SU-DHL-6 (cell line): ENCODE measurements around the gene TIGIT.

Source experiments
- EZH2phosphoT487 ChIP-seq: fragments of 200-600 bp; sonication (generic), shearing (Covaris generic); conservative IDR thresholded peaks from 2 replicates; pipeline ENCODE4 v1.6.1; 2018; ENCODE audit warnings: mild to moderate bottlenecking, antibody characterized with exemption, low read length, moderate library complexity, mixed read lengths
- TF ChIP-seq, protein P1 (sequence below): fragments of 200-600 bp; sonication (generic); IDR thresholded peaks from one replicate; pipeline ENCODE4 v1.5.1; 2017; ENCODE audit warnings: antibody characterized with exemption, mild to moderate bottlenecking, low read length, moderate library complexity; ENCODE audit not compliant: insufficient read depth, poor library complexity, severe bottlenecking

DNA sequence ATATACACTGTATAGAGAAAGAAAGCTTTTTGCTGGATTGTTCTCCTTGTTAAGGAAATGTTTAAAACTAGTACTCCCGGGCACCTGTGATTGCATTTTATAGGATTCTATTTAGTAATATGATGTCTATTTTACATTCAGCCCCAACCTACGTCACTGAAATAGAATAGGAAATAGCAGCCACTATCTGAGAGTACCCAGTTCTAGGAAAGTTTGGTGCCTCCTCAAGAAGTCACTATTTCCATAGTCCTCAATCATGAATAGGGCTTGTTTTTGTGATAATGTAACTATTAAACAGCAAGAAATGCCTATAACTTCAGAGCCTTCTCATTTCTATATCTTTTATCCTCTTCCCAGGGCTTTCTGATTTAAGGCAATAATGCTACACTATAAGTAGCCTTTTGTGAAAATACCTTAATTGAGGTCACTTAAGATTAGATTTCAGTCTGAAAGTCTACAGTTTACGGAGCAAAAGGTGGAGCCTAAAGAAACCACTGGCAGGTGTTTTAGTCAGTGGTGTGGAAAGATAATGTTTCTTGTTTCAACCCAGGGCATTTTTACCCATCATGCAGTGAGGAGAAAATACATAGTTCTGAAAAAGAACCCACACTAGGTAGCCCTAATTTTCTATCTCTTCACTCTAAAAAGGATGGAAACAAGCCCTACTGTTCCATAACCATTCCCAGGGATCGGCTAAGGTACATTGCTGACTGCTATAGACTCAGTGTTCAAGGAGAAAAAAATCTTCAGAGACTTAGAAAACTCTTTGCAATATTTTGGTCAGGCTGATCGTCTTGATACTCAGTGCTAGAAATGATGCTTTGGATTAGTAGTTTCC lies 38.7 kb downstream of the TIGIT start:
- TF ChIP-seq, protein P1, sequence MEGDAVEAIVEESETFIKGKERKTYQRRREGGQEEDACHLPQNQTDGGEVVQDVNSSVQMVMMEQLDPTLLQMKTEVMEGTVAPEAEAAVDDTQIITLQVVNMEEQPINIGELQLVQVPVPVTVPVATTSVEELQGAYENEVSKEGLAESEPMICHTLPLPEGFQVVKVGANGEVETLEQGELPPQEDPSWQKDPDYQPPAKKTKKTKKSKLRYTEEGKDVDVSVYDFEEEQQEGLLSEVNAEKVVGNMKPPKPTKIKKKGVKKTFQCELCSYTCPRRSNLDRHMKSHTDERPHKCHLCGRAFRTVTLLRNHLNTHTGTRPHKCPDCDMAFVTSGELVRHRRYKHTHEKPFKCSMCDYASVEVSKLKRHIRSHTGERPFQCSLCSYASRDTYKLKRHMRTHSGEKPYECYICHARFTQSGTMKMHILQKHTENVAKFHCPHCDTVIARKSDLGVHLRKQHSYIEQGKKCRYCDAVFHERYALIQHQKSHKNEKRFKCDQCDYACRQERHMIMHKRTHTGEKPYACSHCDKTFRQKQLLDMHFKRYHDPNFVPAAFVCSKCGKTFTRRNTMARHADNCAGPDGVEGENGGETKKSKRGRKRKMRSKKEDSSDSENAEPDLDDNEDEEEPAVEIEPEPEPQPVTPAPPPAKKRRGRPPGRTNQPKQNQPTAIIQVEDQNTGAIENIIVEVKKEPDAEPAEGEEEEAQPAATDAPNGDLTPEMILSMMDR = no peak
- TF ChIP-seq EZH2phosphoT487 = no peak
